Measurements from ENCODE around the gene ARF6. TPM values are rescaled to one million over a fixed set of nuclear protein-coding genes. Genes with fewer than 3 reads are reported as not detected.
"Not testable (repeated sequence)": the region's sequence is repeated elsewhere in the genome, so short reads cannot be mapped to it uniquely, and the experiment has no call there.

ARF6 gene
- total RNA-seq, 1 donor from 2014 or later: 48.6 TPM

- no peak overlapping the region for H3K4me3 ChIP-seq
- H3K9me3 ChIP-seq: no peaks in the 10 kb centered on the region
- H3K27ac ChIP-seq: peak overlapping the region; percentile 95
- intact Hi-C loops (cut with DNase I): loop anchor here (10.0 kb wide), 1 partner anchor 249 kb away; the partner anchor contains the start of gene VCPKMT
- no peak for DNase-seq (ENCODE audit: extremely low spot score in 2 of 2)
- TF ChIP-seq POLR2A (IDR thresholded peaks at IDR 0.05) (no peak), POLR2AphosphoS5 (IDR thresholded peaks at IDR 0.05; ENCODE audit: insufficient read depth in 1 of 2, low read depth in 1 of 2) (peak in 1 of 2 donors; percentile 78)
- TF ChIP-seq, protein P1, sequence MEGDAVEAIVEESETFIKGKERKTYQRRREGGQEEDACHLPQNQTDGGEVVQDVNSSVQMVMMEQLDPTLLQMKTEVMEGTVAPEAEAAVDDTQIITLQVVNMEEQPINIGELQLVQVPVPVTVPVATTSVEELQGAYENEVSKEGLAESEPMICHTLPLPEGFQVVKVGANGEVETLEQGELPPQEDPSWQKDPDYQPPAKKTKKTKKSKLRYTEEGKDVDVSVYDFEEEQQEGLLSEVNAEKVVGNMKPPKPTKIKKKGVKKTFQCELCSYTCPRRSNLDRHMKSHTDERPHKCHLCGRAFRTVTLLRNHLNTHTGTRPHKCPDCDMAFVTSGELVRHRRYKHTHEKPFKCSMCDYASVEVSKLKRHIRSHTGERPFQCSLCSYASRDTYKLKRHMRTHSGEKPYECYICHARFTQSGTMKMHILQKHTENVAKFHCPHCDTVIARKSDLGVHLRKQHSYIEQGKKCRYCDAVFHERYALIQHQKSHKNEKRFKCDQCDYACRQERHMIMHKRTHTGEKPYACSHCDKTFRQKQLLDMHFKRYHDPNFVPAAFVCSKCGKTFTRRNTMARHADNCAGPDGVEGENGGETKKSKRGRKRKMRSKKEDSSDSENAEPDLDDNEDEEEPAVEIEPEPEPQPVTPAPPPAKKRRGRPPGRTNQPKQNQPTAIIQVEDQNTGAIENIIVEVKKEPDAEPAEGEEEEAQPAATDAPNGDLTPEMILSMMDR (IDR thresholded peaks at IDR 0.05): peak; percentile 55 to 64 (median 64)
- no peaks in the 10 kb centered on the region for H3K27me3 ChIP-seq
- H3K4me1 ChIP-seq: peaks cover 21% of the 10 kb centered on the region
- H3K36me3 ChIP-seq: no peaks in the 10 kb centered on the region
Measured at GRCh38 chr14:49865431-49865859, 27.4 kb upstream of the ARF6 start.

DNA sequence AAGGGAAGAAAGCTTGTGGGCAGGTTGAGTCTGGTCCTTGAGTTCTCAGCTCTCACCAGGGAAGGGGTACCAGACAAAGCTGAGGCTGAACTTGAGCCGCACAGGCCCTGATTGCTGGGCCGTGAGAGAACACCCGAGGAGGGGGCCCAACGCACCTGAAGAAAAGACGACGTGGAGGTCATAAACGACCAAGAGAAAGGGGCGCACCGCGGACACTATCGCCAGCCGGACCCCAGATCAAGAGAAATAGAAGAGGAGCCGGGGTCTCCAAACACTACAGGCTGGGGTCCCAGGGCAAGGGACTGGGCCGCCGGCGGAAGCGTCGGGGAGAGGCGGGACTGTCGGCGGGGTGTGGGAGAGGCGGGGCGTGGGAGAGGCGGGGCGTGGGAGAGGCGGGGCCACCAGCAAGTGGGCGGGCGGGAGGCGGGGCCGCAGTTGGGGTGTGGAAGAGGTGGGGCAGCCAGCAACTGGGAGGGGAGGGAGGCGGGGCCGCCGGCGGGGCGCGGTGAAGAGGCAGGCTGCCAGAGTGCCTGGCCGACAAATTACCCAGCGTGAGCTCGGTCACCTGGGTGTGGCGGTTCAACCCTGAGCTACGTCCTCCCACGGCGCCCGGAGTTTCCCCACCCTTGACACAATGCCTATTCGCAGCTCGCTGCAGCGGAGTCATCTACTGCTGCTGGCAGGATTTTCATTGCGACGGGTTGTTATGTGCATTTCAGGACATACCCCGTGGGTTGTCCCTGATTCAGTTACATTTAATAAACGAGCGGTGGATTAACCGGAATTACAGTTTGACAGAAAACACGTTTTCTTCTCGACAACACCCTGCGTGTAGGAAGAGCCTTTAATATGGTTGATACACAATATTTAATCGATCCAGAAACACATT lies 24.8 kb upstream of the ARF6 start:
- intact Hi-C loops (cut with DNase I): loop anchor here (10.0 kb wide), 1 partner anchor 247 kb away; the partner anchor contains the start of gene VCPKMT
- DNase-seq (ENCODE audit: extremely low spot score in 2 of 2): peak in 1 of 2 donors; percentile 98
- Histone ChIP-seq H3K9me3 (no peaks in the 10 kb centered on the region), H3K36me3 (no peaks in the 10 kb centered on the region), H3K4me1 (peaks cover 21% of the 10 kb centered on the region), H3K27me3 (no peaks in the 10 kb centered on the region), H3K27ac (peak overlapping the region; percentile 88), H3K4me3 (peak overlapping the region; percentile 48 to 57)
- TF ChIP-seq, protein P1 (IDR thresholded peaks at IDR 0.05): peak in 1 of 3 experiments; percentile 22
- TF ChIP-seq POLR2AphosphoS5 (IDR thresholded peaks at IDR 0.05; ENCODE audit: insufficient read depth in 1 of 2, low read depth in 1 of 2) (peak; percentile 86 to 93), POLR2A (IDR thresholded peaks at IDR 0.05) (peak in 1 of 2 donors; percentile 74)

DNA sequence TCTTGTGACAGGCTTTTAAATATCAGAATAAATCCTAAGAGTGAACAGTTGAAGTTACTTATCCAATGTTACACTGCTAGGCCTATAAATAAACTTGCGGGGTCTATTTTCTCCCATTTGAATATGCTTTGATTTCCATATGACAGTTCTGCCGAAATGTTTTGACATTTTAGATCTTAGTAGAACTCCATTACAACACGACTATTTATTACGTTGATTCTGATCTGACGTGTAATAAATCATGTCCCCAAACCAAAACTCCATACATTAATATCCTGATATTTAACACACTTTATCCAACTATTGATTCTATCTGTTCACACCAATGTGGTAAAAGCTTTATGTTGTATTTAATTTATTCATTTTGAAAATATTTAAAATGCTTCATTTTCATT lies 24.2 kb upstream of the ARF6 start:
- Histone ChIP-seq H3K4me1 (peaks cover 18% of the 10 kb centered on the region), H3K9me3 (no peaks in the 10 kb centered on the region), H3K27me3 (no peaks in the 10 kb centered on the region), H3K36me3 (no peaks in the 10 kb centered on the region), H3K4me3 (peak overlapping the region; percentile 48 to 57), H3K27ac (peak overlapping the region; percentile 88)
- intact Hi-C loops (cut with DNase I): loop anchor here (10.0 kb wide), 1 partner anchor 246 kb away; the partner anchor contains the start of gene VCPKMT
- no peak for DNase-seq (ENCODE audit: extremely low spot score in 2 of 2)
- TF ChIP-seq, protein P1 (IDR thresholded peaks at IDR 0.05): no peak
- no peak for TF ChIP-seq POLR2AphosphoS5 (IDR thresholded peaks at IDR 0.05; ENCODE audit: insufficient read depth in 1 of 2, low read depth in 1 of 2)
- no peak for TF ChIP-seq POLR2A (IDR thresholded peaks at IDR 0.05)

DNA sequence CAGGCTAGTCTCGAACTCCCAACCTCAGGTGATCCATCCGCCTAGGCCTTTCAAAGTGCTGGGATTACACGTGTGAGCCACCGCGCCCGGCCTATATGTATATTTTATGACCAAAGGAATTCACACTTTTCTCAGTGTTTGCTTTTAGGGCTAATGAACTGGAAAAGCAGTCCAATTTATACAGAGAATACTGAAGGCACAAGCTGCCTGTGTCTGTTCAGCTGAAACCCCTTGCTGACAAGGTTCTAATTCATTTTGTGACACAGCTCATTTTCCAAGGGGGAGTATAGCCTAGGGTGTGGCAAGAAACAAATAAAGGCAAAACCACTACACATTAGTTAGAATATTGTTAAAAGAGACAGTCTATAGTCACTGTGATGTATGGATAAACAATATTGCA lies 22.0 kb upstream of the ARF6 start:
- intact Hi-C loops (cut with DNase I): loop anchor here (10.0 kb wide), 1 partner anchor 514 kb away; no protein-coding TSS in a partner anchor
- Histone ChIP-seq H3K9me3 (no peaks in the 10 kb centered on the region), H3K4me1 (peaks cover 9% of the 10 kb centered on the region), H3K36me3 (no peaks in the 10 kb centered on the region), H3K27me3 (no peaks in the 10 kb centered on the region), H3K4me3 (no peak overlapping the region), H3K27ac (no peak overlapping the region)
- TF ChIP-seq POLR2AphosphoS5 (IDR thresholded peaks at IDR 0.05; ENCODE audit: insufficient read depth in 1 of 2, low read depth in 1 of 2) (no peak), POLR2A (IDR thresholded peaks at IDR 0.05) (no peak)
- TF ChIP-seq, protein P1 (IDR thresholded peaks at IDR 0.05): no peak
- DNase-seq (ENCODE audit: extremely low spot score in 2 of 2): no peak

GRCh38 chr14:49873548-49873947 lies 19.3 kb upstream of the ARF6 start:
- H3K4me1 ChIP-seq; H3K9me3 ChIP-seq; H3K4me3 ChIP-seq; H3K27me3 ChIP-seq; H3K36me3 ChIP-seq; DNase-seq (ENCODE audit: extremely low spot score in 2 of 2); H3K27ac ChIP-seq: not testable (repeated sequence)
- intact Hi-C loops (cut with DNase I): loop anchor here (10.0 kb wide), 1 partner anchor 511 kb away; no protein-coding TSS in a partner anchor
